Neural progenitor cell (in vitro differentiated cells): ENCODE data around the gene LTA. TPM values are rescaled to one million over a fixed set of nuclear protein-coding genes. Genes with fewer than 3 reads are reported as not detected.

ENCODE experiments used
- DNase-seq: peaks from one replicate; pipeline ENCODE4 v3.0.0-alpha.2; 2016; ENCODE audit warnings: low spot score
- H2AFZ ChIP-seq: fragments of 200-600 bp; sonication (generic); replicated peaks from 2 replicates; pipeline ENCODE4 v1.6.1; 2016; ENCODE audit warnings: antibody characterized with exemption
- H3F3A ChIP-seq: fragments of 200-600 bp; sonication (generic); 2 replicates; pipeline ENCODE4 v1.6.1; 2016; ENCODE audit warnings: antibody characterized with exemption, low read depth
- H3K27ac ChIP-seq: fragments of 200-600 bp; sonication (generic); 2 replicates; pipeline ENCODE4 v1.5.1; 2016; ENCODE audit warnings: mild to moderate bottlenecking
- H3K27me3 ChIP-seq: fragments of 200-600 bp; sonication (generic); 2 replicates; pipeline ENCODE4 v1.6.1; 2016; ENCODE audit warnings: mild to moderate bottlenecking, moderate library complexity
- H3K36me3 ChIP-seq: fragments of 200-600 bp; sonication (generic); 2 replicates; pipeline ENCODE4 v1.5.1; 2016
- H3K4me1 ChIP-seq: fragments of 200-600 bp; sonication (generic); 2 replicates; pipeline ENCODE4 v1.6.1; 2016; ENCODE audit warnings: mixed run types
- H3K4me2 ChIP-seq: fragments of 200-600 bp; sonication (generic); 2 replicates; pipeline ENCODE4 v1.6.1; 2016
- H3K4me3 ChIP-seq: fragments of 200-600 bp; sonication (generic); 2 replicates; pipeline ENCODE4 v1.5.1; 2016
- H3K79me2 ChIP-seq: fragments of 200-600 bp; sonication (generic); 2 replicates; pipeline ENCODE4 v1.6.1; 2016; ENCODE audit warnings: low read depth
- H3K9ac ChIP-seq: fragments of 200-600 bp; sonication (generic); 2 replicates; pipeline ENCODE4 v1.6.1; 2016
- H3K9me3 ChIP-seq: fragments of 200-600 bp; sonication (generic); 2 replicates; pipeline ENCODE4 v1.5.1; 2016; ENCODE audit warnings: low read depth
- H4K20me1 ChIP-seq: fragments of 200-600 bp; sonication (generic); 2 replicates; pipeline ENCODE4 v1.6.1; 2016; ENCODE audit warnings: low read depth
- H3K27ac Mint-ChIP-seq: 3 replicates; pipeline ENCODE4 v1.8.0; 2021; ENCODE audit warnings: mixed read lengths
- H3K27me3 Mint-ChIP-seq: 2 replicates; pipeline ENCODE4 v1.8.0; 2022; ENCODE audit warnings: low read depth, mild to moderate bottlenecking, inconsistent platforms, moderate library complexity, mixed read lengths; ENCODE audit not compliant: insufficient read depth
- H3K36me3 Mint-ChIP-seq: 3 replicates; pipeline ENCODE4 v1.8.0; 2021; ENCODE audit warnings: mixed read lengths
- H3K4me1 Mint-ChIP-seq: 3 replicates; pipeline ENCODE4 v1.8.0; 2021; ENCODE audit warnings: mixed read lengths
- H3K4me3 Mint-ChIP-seq: 3 replicates; pipeline ENCODE4 v1.8.0; 2021; ENCODE audit warnings: mild to moderate bottlenecking, moderate library complexity, mixed read lengths
- H3K9me3 Mint-ChIP-seq: 3 replicates; pipeline ENCODE4 v1.8.0; 2020; ENCODE audit warnings: mixed read lengths
- CTCF ChIP-seq: fragments of 200-600 bp; sonication (generic); IDR thresholded peaks from 2 replicates; pipeline ENCODE4 v1.5.1; 2017; ENCODE audit warnings: antibody characterized with exemption, mild to moderate bottlenecking
- EZH2 ChIP-seq: fragments of 200-600 bp; sonication (generic); IDR thresholded peaks from 2 replicates; pipeline ENCODE4 v1.6.1; 2017; ENCODE audit warnings: antibody characterized with exemption, mild to moderate bottlenecking, moderate library complexity
- EZH2phosphoT487 ChIP-seq: fragments of 200-600 bp; sonication (generic); IDR thresholded peaks from 2 replicates; pipeline ENCODE4 v1.6.1; 2017; ENCODE audit warnings: antibody characterized with exemption
- total RNA-seq: library from RNA; depleted of rRNA; stranded (reverse); fragments of >200 nt; gene quantifications from 2 replicates; pipeline ENCODE4 v1.2.3, GENCODE V29; 2015; ENCODE audit warnings: low replicate concordance

The LTA gene
- total RNA-seq, 1 donor from 2014 or later = not detected

- no peaks in the 10 kb centered on the region for H3K9me3 Mint-ChIP-seq
- Histone ChIP-seq H4K20me1 (no peaks in the 10 kb centered on the region), H3K9me3 (no peaks in the 10 kb centered on the region), H3K79me2 (no peaks in the 10 kb centered on the region), H3K27ac (no peak overlapping the region), H2AFZ (peak overlapping the region; percentile 34), H3F3A (no peaks in the 10 kb centered on the region), H3K4me1 (peaks cover 6% of the 10 kb centered on the region), H3K4me2 (peak overlapping the region; percentile 35), H3K4me3 (no peak overlapping the region), H3K9ac (no peak overlapping the region), H3K27me3 (no peaks in the 10 kb centered on the region), H3K36me3 (no peaks in the 10 kb centered on the region)
- DNase-seq = no peak
- peaks cover 15% of the 10 kb centered on the region for H3K4me1 Mint-ChIP-seq
- no peak for TF ChIP-seq EZH2
- no peak for TF ChIP-seq CTCF
- no peak for TF ChIP-seq EZH2phosphoT487
- H3K4me3 Mint-ChIP-seq = peak overlapping the region; percentile 57
- H3K27ac Mint-ChIP-seq = peak overlapping the region; percentile 0
- H3K27me3 Mint-ChIP-seq = peaks cover 8% of the 10 kb centered on the region
- H3K36me3 Mint-ChIP-seq = no peaks in the 10 kb centered on the region
Measured at GRCh38 chr6:31567531-31568370, 4.3 kb upstream of the LTA start.

GRCh38 chr6:31568537-31568961 is 3.5 kb upstream of the LTA start:
- no peaks in the 10 kb centered on the region for H3K36me3 Mint-ChIP-seq
- H3K9me3 Mint-ChIP-seq = no peaks in the 10 kb centered on the region
- no peak for DNase-seq
- TF ChIP-seq EZH2 (no peak), EZH2phosphoT487 (no peak), CTCF (no peak)
- peaks cover 6% of the 10 kb centered on the region for H3K4me1 ChIP-seq
- H3K27ac ChIP-seq = no peak overlapping the region
- no peaks in the 10 kb centered on the region for H3K27me3 ChIP-seq
- no peaks in the 10 kb centered on the region for H3K79me2 ChIP-seq
- H3K36me3 ChIP-seq = no peaks in the 10 kb centered on the region
- H3K4me1 Mint-ChIP-seq = peaks cover 15% of the 10 kb centered on the region
- no peak overlapping the region for H2AFZ ChIP-seq
- peaks cover 12% of the 10 kb centered on the region for H3K27me3 Mint-ChIP-seq
- no peak overlapping the region for H3K27ac Mint-ChIP-seq
- H3K4me2 ChIP-seq = no peak overlapping the region
- no peaks in the 10 kb centered on the region for H4K20me1 ChIP-seq
- H3K4me3 Mint-ChIP-seq = no peak overlapping the region
- no peaks in the 10 kb centered on the region for H3K9me3 ChIP-seq
- no peak overlapping the region for H3K4me3 ChIP-seq
- no peaks in the 10 kb centered on the region for H3F3A ChIP-seq
- no peak overlapping the region for H3K9ac ChIP-seq

DNA sequence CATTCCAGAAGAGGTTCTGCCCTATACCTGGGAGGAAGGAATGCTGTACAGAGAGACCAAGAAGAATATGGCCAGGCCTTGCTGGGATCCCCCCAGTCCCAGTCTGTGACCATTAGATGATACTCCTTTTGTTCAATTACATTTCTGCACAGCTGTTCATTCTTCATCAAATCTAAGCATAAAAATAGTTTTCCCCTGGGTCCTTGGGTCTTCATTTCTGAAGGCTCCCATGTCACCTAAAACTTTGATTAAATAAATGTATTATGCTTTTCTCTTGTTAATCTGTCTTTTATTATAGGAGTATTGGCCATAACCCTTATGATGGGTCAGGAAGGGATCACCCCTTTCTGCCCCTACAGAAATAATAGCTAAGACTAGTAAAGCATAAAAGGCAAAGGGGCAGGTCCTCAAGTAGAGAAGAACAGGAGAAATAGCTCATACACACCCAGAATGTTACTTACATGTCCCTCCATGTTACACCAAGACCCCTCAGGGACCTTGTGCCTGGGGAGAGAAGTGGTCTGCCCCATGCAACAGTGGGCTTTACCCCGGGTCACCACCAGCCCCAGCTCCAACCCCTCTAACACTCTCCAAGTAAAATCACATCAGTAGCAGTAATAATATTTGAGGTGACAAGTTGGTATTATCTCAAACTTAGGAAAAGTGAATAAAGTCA is 2.1 kb upstream of the LTA start:
- H3F3A ChIP-seq = no peaks in the 10 kb centered on the region
- H2AFZ ChIP-seq = no peak overlapping the region
- no peaks in the 10 kb centered on the region for H3K9me3 Mint-ChIP-seq
- no peak for DNase-seq
- H3K27me3 Mint-ChIP-seq = peaks cover 14% of the 10 kb centered on the region
- H3K27me3 ChIP-seq = no peaks in the 10 kb centered on the region
- H3K36me3 ChIP-seq = no peaks in the 10 kb centered on the region
- H3K4me1 Mint-ChIP-seq = peaks cover 15% of the 10 kb centered on the region
- no peaks in the 10 kb centered on the region for H3K36me3 Mint-ChIP-seq
- H4K20me1 ChIP-seq = no peaks in the 10 kb centered on the region
- TF ChIP-seq EZH2phosphoT487 = no peak
- no peak for TF ChIP-seq EZH2
- no peak for TF ChIP-seq CTCF
- H3K27ac ChIP-seq = no peak overlapping the region
- H3K4me2 ChIP-seq = no peak overlapping the region
- no peaks in the 10 kb centered on the region for H3K9me3 ChIP-seq
- peaks cover 6% of the 10 kb centered on the region for H3K4me1 ChIP-seq
- H3K27ac Mint-ChIP-seq = no peak overlapping the region
- no peak overlapping the region for H3K4me3 Mint-ChIP-seq
- no peak overlapping the region for H3K9ac ChIP-seq
- H3K4me3 ChIP-seq = no peak overlapping the region
- no peaks in the 10 kb centered on the region for H3K79me2 ChIP-seq
